Smooth muscle cell (in vitro differentiated cells): ENCODE measurements around the gene KCNJ6. TPM values are rescaled to one million over a fixed set of nuclear protein-coding genes. Genes with fewer than 3 reads are reported as not detected.
"Not testable (repeated sequence)": the region's sequence is repeated elsewhere in the genome, so short reads cannot be mapped to it uniquely, and the experiment has no call there.

Experiments used
- DNase-seq: peaks from one replicate; lab custom pipeline; 2025; ENCODE audit not compliant: unreplicated experiment; lab: John Stamatoyannopoulos, UW
- H2AFZ ChIP-seq: fragments of 200-600 bp; sonication (generic); 2 replicates; pipeline ENCODE4 v1.6.0; 2016; ENCODE audit warnings: antibody characterized with exemption, low read depth, mild to moderate bottlenecking
- H3F3A ChIP-seq: fragments of 200-600 bp; sonication (generic); 2 replicates; pipeline ENCODE4 v1.6.0; 2017; ENCODE audit warnings: antibody characterized with exemption, low read depth
- H3K27ac ChIP-seq: fragments of 200-600 bp; sonication (generic); 2 replicates; pipeline ENCODE4 v1.5.1; 2016; ENCODE audit warnings: low read depth, mild to moderate bottlenecking
- H3K27me3 ChIP-seq: fragments of 200-600 bp; sonication (generic); 2 replicates; pipeline ENCODE4 v1.6.1; 2016; ENCODE audit warnings: low read depth, mild to moderate bottlenecking
- H3K36me3 ChIP-seq: fragments of 200-600 bp; sonication (generic); 2 replicates; pipeline ENCODE4 v1.5.1; 2016; ENCODE audit warnings: low read depth
- H3K4me1 ChIP-seq: fragments of 200-600 bp; sonication (generic); 2 replicates; pipeline ENCODE4 v1.5.1; 2016; ENCODE audit warnings: low read depth
- H3K4me2 ChIP-seq: fragments of 200-600 bp; sonication (generic); 2 replicates; pipeline ENCODE4 v1.6.0; 2016; ENCODE audit warnings: mild to moderate bottlenecking
- H3K4me3 ChIP-seq: fragments of 200-600 bp; sonication (generic); 2 replicates; pipeline ENCODE4 v1.5.1; 2016; ENCODE audit warnings: mild to moderate bottlenecking
- H3K79me2 ChIP-seq: fragments of 200-600 bp; sonication (generic); 2 replicates; pipeline ENCODE4 v1.6.0; 2016; ENCODE audit warnings: low read depth, mild to moderate bottlenecking
- H3K9ac ChIP-seq: fragments of 200-600 bp; sonication (generic); 2 replicates; pipeline ENCODE4 v1.6.0; 2016; ENCODE audit warnings: low read depth
- H3K9me3 ChIP-seq: fragments of 200-600 bp; sonication (generic); replicated peaks from 2 replicates; pipeline ENCODE4 v1.5.1; 2016; ENCODE audit warnings: low read depth
- H4K20me1 ChIP-seq: fragments of 200-600 bp; sonication (generic); 2 replicates; pipeline ENCODE4 v1.6.0; 2016; ENCODE audit warnings: low read depth
- WGBS: methylation state at CpG from one replicate; pipeline ENCODE4 v1.1.7; 2016; ENCODE audit warnings: low lambda C conversion rate; 5-methylcytosine and 5-hydroxymethylcytosine counted together
- polyA plus RNA-seq: library from polyadenylated mRNA; unstranded; fragments of >200 nt; fragmentation: Nextera tagmentation; extraction: Ambion mirVana; gene quantifications from 2 replicates; pipeline ENCODE4 v1.2.1, GENCODE V29; 2016
- total RNA-seq: library from RNA; depleted of rRNA; stranded (reverse); fragments of >200 nt; gene quantifications from 2 replicates; pipeline ENCODE4 v1.2.3, GENCODE V29; 2014
- TF ChIP-seq, protein P1 (sequence below): fragments of 200-600 bp; sonication (generic); IDR thresholded peaks from 2 replicates; pipeline ENCODE4 v1.5.1; 2017; ENCODE audit warnings: borderline replicate concordance, mild to moderate bottlenecking, antibody characterized with exemption; ENCODE audit not compliant: insufficient read depth, poor library complexity, severe bottlenecking

Gene KCNJ6
- total and polyA plus RNA-seq, 2 experiments from 2014 or later, result 0.15 to 0.27 TPM

- Histone ChIP-seq H4K20me1 (no peaks in the 10 kb centered on the region), H3F3A (no peaks in the 10 kb centered on the region), H3K4me3 (no peak overlapping the region), H3K4me2 (no peak overlapping the region), H3K9me3 (no peaks in the 10 kb centered on the region), H3K4me1 (no peaks in the 10 kb centered on the region), H3K79me2 (no peaks in the 10 kb centered on the region), H3K27me3 (no peaks in the 10 kb centered on the region), H2AFZ (peak overlapping the region; percentile 40), H3K27ac (no peak overlapping the region), H3K36me3 (no peaks in the 10 kb centered on the region), H3K9ac (no peak overlapping the region)
- WGBS, result 76% methylated on average over 6 of the region's 6 CpGs
- TF ChIP-seq, protein P1, sequence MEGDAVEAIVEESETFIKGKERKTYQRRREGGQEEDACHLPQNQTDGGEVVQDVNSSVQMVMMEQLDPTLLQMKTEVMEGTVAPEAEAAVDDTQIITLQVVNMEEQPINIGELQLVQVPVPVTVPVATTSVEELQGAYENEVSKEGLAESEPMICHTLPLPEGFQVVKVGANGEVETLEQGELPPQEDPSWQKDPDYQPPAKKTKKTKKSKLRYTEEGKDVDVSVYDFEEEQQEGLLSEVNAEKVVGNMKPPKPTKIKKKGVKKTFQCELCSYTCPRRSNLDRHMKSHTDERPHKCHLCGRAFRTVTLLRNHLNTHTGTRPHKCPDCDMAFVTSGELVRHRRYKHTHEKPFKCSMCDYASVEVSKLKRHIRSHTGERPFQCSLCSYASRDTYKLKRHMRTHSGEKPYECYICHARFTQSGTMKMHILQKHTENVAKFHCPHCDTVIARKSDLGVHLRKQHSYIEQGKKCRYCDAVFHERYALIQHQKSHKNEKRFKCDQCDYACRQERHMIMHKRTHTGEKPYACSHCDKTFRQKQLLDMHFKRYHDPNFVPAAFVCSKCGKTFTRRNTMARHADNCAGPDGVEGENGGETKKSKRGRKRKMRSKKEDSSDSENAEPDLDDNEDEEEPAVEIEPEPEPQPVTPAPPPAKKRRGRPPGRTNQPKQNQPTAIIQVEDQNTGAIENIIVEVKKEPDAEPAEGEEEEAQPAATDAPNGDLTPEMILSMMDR, result no peak
- no peak for DNase-seq
These were observed 270.4 kb downstream of the KCNJ6 start for GRCh38 chr21:37645848-37646247.

DNA sequence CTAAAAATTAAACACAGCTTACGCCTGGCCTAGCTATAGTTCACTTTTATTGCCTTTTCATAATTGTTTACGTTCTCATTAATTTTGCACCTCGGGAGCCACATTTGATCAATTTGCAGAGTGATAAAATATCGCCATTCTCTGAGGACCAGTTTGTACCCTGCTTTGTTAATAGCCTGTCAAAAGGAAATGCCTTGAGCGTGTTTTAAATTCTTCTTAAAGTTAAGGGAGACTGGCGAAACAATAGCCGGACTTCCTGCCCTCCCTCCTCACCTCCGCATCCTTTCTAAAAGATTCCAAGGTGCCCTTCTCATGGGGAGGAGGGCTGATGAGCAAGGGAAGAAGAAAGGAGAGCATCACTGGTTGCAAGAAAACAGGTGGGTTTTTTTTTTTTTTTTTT is 271.6 kb downstream of the KCNJ6 start:
- Histone ChIP-seq H3K9me3 (no peaks in the 10 kb centered on the region), H3K79me2 (no peaks in the 10 kb centered on the region), H3K4me2 (no peak overlapping the region), H3K27me3 (no peaks in the 10 kb centered on the region), H3K27ac (no peak overlapping the region), H3K9ac (no peak overlapping the region), H3K4me3 (no peak overlapping the region), H3F3A (no peaks in the 10 kb centered on the region), H3K4me1 (no peaks in the 10 kb centered on the region), H2AFZ (no peak overlapping the region), H4K20me1 (no peaks in the 10 kb centered on the region), H3K36me3 (no peaks in the 10 kb centered on the region)
- TF ChIP-seq, protein P1, result no peak
- no peak for DNase-seq
- 79% methylated on average over 8 of the region's 8 CpGs for WGBS

GRCh38 chr21:37643862-37644261 is 272.4 kb downstream of the KCNJ6 start:
- not testable (repeated sequence) for H3K9me3 ChIP-seq, H3K4me2 ChIP-seq, H3K4me3 ChIP-seq, H3K36me3 ChIP-seq, H4K20me1 ChIP-seq, H3K79me2 ChIP-seq, H3K27me3 ChIP-seq, H3K9ac ChIP-seq, H2AFZ ChIP-seq, H3K4me1 ChIP-seq, H3F3A ChIP-seq, DNase-seq, H3K27ac ChIP-seq

- Histone ChIP-seq H3K79me2 (no peaks in the 10 kb centered on the region), H2AFZ (peak overlapping the region; percentile 25), H3K4me3 (no peak overlapping the region), H4K20me1 (no peaks in the 10 kb centered on the region), H3K4me1 (no peaks in the 10 kb centered on the region), H3F3A (no peaks in the 10 kb centered on the region), H3K9me3 (no peaks in the 10 kb centered on the region), H3K27me3 (no peaks in the 10 kb centered on the region), H3K27ac (no peak overlapping the region), H3K4me2 (no peak overlapping the region), H3K9ac (no peak overlapping the region), H3K36me3 (no peaks in the 10 kb centered on the region)
- TF ChIP-seq, protein P1, result peak; percentile 10
- DNase-seq, result no peak
- WGBS, result 57% methylated on average over 3 of the region's 3 CpGs
These were observed 273.8 kb downstream of the KCNJ6 start for GRCh38 chr21:37642493-37642892.
